Jurkat, Clone E6-1 (cell line): ENCODE data around the gene SHROOM3.

ENCODE experiments used
- DNase-seq: peaks from one replicate; pipeline ENCODE4 v3.0.0-alpha.2; 2011; ENCODE audit warnings: low read depth, low spot score
- H3K4me3 ChIP-seq: 2 replicates; pipeline ENCODE4 v1.5.1; 2011; ENCODE audit warnings: mild to moderate bottlenecking, low read length, control low read depth, moderate library complexity

SHROOM3 gene

DNA sequence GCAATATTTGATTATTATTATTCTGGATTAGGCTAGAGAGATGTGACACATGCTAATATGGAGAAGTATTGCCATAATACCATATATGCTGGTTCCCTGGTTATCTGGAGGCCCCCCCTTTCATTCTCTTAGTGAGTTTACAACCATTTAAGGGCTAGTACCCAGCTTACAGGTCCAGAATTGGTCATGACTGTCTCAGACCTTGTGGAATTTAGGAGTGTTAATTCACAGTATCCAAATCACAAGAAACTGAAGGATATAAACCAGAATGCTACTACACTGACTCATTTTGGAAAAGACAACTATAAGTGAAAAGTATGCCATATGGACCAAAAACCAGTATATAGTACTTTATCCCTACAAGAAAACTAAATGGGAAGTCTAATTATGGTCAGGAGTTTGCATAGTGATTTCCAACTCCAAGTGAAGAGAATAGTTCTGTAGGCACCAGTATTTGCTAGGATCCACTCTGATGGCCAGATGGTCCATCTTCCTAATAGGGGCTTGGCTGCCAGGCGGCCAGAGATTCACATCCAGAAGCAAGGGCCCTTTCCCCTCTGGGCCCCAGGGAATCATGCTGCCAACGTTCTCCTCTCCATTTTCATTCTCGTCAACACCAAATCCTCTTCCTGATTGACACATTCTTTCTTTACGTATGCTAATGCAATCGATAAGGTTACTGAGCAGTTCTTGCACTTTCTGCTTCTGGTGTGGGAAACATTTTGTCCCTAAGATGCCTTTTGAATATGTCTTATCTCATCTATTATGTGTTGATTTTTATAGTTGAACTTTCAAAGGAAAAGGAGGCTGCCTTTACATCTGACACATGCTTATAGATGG lies 123.6 kb downstream of the SHROOM3 start:
- no peak for DNase-seq
- H3K4me3 ChIP-seq, result no peak overlapping the region

DNA sequence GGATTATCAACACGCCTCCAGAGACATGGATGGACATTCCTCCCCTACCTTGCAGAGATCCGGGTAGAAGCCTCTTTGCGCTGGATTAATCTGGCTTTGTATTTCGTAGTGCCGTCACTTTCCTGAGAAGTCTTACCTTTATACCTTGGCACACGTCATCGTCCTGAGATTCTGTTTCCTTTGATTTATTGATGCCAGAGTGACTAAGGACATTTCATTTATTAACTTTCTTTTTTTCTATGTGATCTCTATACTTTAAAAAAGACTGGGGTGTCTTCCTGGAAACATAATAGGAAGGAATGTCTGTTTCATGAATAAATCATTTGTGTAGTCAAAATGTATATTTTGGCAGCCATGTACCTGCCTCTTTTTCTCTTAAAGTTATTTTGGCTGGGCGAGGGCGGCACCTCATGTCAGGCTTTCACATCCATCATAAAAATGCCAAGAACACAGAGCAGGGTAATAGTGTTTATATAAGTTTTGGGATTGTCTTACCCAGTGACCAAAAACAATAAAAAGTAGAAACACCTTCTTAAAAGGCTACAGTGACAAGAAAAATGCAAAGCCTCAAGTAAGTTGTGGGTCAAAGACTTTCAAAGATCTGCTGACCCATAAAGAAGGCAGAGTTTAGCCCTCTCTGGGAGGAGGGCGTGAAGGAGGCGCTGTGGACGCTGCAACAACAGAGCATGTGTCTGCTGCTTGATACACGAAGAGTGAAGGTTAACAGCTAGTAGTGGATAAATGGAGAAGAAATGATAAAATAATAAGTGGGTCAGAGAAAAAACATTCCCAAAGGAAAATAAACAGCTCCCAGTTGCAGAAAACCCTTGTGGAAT lies 124.4 kb downstream of the SHROOM3 start:
- no peak for DNase-seq
- H3K4me3 ChIP-seq, result no peak overlapping the region

DNA sequence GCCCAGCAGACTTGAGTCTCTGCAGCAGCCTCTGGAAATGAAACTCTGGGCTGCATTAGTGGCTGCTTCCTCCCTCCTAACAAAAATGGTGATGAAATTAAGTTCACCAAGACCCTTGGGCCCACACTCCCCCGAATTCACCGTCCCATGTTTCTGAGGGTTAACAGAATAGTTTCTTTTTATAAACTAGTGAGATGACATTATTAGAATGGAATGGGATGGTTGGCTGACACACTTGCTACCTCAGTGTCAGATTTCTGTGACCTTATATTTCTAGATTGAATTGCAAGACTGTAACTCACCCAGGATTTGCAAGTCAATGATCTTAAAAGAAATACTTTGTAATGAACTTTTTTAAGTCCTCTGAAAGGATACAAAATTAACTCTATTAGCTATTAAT lies 127.1 kb downstream of the SHROOM3 start:
- DNase-seq, result no peak
- no peak overlapping the region for H3K4me3 ChIP-seq

DNA sequence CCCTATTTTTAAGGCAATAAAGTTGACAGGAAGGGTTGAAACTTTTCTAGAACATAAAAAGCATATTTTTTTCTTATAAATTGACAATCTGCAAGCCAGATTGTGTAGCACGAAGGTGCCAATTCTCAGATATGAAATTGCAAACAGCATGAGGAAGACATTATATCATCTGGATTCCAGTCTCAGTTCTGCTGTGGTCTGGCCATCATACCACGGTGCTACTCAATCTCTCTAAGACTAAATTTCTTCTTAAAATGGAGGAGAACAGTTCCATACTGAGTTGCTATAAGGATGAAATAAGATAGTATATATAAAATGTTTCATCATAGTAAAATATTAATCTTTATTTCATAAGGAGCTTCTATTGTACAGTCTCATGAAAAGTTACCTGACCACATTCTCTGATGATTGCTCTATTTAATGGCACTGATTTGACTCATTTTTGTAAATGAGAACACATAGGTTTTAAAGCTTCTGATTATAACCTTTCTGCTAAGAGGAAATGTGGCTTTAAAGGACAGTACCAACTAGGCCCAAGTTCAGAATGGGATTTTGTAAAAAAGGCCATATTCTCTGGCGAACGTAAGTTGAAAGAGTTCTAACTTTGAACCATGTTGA lies 127.9 kb downstream of the SHROOM3 start:
- no peak for DNase-seq
- H3K4me3 ChIP-seq, result no peak overlapping the region

- no peak for DNase-seq
Measured at GRCh38 chr4:76563454-76564122, 128.6 kb downstream of the SHROOM3 start.

GRCh38 chr4:76564123-76564915 lies 129.3 kb downstream of the SHROOM3 start:
- H3K4me3 ChIP-seq, result no peak overlapping the region
- DNase-seq, result no peak

More at GRCh38 chr4:76563454-76564122, 128.6 kb downstream of the SHROOM3 start:
- no peak overlapping the region for H3K4me3 ChIP-seq

DNA sequence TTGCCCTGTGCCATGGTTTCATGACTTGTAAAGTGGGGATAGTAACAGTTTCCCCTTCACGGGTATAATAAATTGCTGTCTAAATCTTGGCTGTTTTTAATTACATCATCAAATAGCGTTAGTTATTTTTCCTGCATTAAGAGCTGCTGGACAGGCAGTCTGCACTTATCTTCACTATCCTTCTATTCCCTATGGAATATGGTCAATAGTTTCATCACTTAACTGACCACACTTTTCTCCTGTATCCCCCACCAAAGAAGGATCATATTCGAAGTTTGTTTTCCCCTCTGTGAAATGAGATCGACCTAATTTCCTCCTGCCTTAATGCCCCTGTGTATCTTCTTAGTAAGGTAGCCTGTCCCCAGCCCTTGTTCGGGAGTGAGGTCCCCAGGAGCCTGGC lies 133.2 kb downstream of the SHROOM3 start:
- no peak for DNase-seq

GRCh38 chr4:76569225-76569624 lies 134.2 kb downstream of the SHROOM3 start:
- no peak overlapping the region for H3K4me3 ChIP-seq
- DNase-seq, result no peak

More for the DNA sequence above, 133.2 kb downstream of the SHROOM3 start:
- no peak overlapping the region for H3K4me3 ChIP-seq

DNA sequence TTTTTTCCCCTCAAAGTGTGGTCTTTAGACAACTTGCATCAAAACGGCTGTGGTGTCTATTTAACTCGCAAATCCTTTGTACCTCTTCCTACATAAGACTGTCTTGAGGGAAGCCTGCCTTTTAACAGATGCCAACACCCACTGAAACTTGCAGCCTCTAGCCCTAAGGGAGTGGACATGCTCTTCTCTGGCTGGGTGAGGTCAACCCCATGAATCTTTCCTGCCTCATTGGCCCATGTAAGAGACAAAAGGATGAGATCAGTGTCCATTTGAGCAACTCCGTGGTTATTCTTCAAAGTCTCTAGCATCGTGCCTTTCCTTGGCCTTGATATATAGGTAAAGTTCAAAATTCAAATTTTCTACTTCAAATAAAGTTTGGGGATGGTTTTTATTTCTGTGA lies 134.7 kb downstream of the SHROOM3 start:
- no peak for DNase-seq
- no peak overlapping the region for H3K4me3 ChIP-seq

DNA sequence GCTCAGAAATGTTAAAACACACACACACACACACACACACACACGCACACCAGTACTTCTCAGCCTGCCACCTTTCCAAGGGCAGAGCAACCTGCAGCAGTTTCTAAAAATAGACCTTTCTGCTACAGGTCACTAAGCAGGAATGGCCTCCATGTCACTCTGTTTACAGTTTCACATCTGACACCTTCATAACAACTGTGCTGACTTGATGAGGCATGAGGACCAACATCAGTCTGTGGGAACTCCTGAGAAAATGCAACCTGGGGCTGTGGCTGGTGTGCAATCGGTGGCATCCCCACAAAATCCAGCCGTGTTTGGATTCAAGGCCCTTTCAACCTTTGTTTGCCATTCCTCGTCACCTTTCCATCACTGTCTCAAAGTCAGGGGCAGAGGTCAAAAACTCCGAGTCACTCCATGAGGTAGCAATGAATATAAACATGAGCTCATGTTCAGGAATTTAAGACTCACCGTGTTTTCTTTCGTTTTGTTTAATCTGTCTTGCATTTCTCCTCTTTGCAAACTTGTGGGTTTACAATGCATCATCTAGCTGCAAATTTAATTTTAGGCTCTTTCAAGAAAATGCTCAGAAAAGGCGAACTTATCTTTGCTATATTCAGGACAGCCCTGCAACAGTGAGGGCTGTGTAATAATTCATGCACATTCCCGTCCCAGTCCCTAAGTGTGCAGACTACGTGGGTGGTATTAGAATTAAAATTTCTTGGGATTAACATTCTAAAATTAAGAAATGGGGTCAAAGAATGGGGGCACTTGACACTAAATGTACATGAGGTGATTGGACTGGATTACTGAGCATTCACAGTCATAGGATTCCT lies 135.3 kb downstream of the SHROOM3 start:
- no peak overlapping the region for H3K4me3 ChIP-seq
- DNase-seq, result no peak

- no peak overlapping the region for H3K4me3 ChIP-seq
- DNase-seq, result no peak
Measured at GRCh38 chr4:76571274-76571673, 136.2 kb downstream of the SHROOM3 start.

- DNase-seq, result no peak
- no peak overlapping the region for H3K4me3 ChIP-seq
Measured at GRCh38 chr4:76572224-76572623, 137.2 kb downstream of the SHROOM3 start.

GRCh38 chr4:76576824-76577223 lies 141.8 kb downstream of the SHROOM3 start:
- no peak for DNase-seq

GRCh38 chr4:76578002-76578560 lies 143.1 kb downstream of the SHROOM3 start:
- no peak overlapping the region for H3K4me3 ChIP-seq
- no peak for DNase-seq

More at GRCh38 chr4:76576824-76577223, 141.8 kb downstream of the SHROOM3 start:
- no peak overlapping the region for H3K4me3 ChIP-seq

GRCh38 chr4:76579596-76580375 lies 144.8 kb downstream of the SHROOM3 start:
- no peak overlapping the region for H3K4me3 ChIP-seq
- DNase-seq, result no peak

DNA sequence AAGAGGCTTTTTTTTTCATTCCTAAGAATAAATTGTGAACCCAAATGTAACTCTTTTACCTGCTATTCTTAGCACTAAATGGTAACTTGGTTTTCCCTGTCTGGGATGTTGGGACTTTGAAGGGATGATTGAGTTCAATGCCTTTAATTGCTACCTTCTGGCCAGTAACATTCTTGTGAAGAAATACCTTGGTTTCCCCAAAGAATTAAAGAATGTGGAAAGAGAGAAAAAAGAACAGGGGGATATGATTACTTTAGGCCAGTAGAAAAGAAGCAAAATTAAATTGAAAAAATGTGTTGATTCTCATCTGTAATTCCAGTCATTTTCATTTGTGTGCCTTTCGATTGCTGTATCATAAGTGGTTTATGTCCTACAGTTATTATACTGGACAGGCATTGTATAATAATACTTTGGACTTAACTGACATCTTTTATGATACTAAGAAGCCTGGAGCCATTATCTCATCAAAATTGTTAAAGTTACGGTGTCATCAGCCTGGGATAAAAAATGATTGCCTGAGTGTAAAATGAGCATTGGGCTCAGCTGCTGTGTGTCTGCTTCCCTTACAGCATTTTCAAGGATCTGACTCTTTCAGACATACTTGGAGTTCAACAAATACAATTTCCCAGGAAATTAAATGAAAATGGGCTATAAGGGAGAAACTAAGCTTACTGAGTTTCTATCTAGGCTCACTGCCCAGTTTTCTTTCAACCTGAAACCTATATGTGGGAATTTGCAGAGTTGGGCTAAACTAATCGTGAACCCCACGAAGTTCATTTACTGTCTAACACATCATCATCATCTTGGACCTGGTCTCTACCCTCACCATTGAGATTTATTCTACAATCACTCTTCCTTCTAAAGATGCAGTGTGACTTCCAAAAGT lies 146.3 kb downstream of the SHROOM3 start:
- H3K4me3 ChIP-seq, result no peak overlapping the region
- DNase-seq, result no peak
